ENCODE results near the gene SCT.

- TF ChIP-seq, protein P1, sequence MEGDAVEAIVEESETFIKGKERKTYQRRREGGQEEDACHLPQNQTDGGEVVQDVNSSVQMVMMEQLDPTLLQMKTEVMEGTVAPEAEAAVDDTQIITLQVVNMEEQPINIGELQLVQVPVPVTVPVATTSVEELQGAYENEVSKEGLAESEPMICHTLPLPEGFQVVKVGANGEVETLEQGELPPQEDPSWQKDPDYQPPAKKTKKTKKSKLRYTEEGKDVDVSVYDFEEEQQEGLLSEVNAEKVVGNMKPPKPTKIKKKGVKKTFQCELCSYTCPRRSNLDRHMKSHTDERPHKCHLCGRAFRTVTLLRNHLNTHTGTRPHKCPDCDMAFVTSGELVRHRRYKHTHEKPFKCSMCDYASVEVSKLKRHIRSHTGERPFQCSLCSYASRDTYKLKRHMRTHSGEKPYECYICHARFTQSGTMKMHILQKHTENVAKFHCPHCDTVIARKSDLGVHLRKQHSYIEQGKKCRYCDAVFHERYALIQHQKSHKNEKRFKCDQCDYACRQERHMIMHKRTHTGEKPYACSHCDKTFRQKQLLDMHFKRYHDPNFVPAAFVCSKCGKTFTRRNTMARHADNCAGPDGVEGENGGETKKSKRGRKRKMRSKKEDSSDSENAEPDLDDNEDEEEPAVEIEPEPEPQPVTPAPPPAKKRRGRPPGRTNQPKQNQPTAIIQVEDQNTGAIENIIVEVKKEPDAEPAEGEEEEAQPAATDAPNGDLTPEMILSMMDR (IDR thresholded peaks at IDR 0.05), result no peak
- TF ChIP-seq POLR2A (IDR thresholded peaks at IDR 0.05), result no peak
Measured at GRCh38 chr11:593347-593746, 33.6 kb downstream of the SCT start.

Measured in body of pancreas (tissue), 4 donors.